ENCODE measurements around the gene CD163. TPM values are rescaled to one million over a fixed set of nuclear protein-coding genes. Genes with fewer than 3 reads are reported as not detected.

The CD163 gene
- total RNA-seq = not detected in 2 replicates

DNA sequence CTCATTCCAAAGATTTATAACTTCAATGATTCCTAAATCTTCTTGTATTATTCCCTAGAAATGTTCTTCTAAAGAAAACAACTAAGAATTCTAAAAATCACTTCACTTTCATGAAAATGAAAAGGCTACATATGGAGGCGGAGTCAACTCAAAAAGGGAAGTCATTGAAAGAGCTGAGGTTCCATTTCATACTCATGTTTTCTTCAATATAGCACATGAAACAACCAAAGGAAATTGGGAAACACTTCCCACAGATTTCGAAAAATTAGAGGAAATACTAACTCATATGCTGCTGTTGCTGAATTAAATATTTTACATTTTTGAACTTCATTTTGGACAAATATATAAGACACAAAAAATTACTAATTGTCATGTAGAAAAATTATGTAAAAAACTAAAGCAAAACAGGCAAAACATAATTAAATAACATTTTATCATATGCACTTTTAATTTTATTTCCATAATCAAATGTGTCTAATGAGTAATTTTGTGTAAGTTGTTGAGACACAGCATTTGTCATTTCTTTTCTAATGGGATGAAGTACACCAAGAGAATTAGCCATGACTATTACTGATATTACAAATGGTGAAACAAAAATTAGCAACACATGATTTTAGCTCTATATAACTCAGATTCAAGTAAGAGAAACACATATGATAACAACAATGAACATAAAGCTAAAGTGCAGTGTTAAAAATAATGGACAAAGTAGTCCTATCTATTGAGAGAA lies at the start of gene CD163:
Gene CD163 (minus strand): TSS at position 92 of the 730 bp plus-strand sequence. CDS start 87 bp downstream, at position 5.

DNA sequence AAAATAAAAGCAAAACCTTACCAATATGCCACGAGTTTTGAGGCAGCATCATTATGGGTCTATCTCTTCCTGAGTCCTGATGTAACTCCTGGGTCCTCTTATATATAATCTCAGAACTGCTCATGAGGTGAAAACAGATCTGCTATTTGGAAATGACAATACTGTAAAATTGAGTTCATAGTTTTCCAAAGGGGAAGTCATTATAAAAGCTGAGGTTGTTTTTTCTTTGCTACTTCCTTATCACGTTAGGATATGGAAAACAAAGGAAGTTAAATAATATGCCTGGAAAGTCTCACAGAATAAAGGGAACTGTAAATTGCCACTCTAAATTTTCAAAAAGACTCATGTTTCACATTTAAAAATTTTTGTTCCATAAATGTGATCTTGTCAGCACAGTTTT lies 59.5 kb downstream of the CD163 start, which contains the start of gene CD163L1:
Gene CD163L1 (minus strand): TSS at position 78 of the 400 bp plus-strand sequence. CDS start 26 bp downstream, at position 52.

Other genes with a start within 250 kb of the CD163 start
- not detected in 2 replicates for gene ACSM4, start 199.7 kb downstream of the CD163 start, total RNA-seq
- 0.09 and 0.28 TPM in 2 replicates for gene CD163L1, start 59.6 kb downstream of the CD163 start, total RNA-seq
- not detected in 2 replicates for gene APOBEC1, start 162.1 kb upstream of the CD163 start, total RNA-seq
- gene GDF3, start 192.0 kb upstream of the CD163 start, total RNA-seq = not detected in 2 replicates
- not detected in 2 replicates for gene DPPA3, start 207.7 kb upstream of the CD163 start, total RNA-seq
- gene CLEC4C, start 243.6 kb upstream of the CD163 start, total RNA-seq = not detected in 2 replicates

All from smooth muscle cell of bladder (primary cell).